RPMI8226 (cell line): ENCODE data around the gene HRG.

ENCODE experiments used
- DNase-seq: peaks from one replicate; pipeline ENCODE4 v3.0.0-alpha.2; 2015

Gene HRG

GRCh38 chr3:186639778-186640472 lies 25.9 kb upstream of the HRG start, which contains the start of gene FETUB:
TSS of gene FETUB (plus strand) at chr3:186640399. CDS start at chr3:186640461, 62 bp downstream.
- DNase-seq = no peak

GRCh38 chr3:186640473-186640818 lies 25.4 kb upstream of the HRG start:
- DNase-seq = no peak

- DNase-seq = no peak
These were observed 24.9 kb upstream of the HRG start for GRCh38 chr3:186640929-186641328.

GRCh38 chr3:186642014-186642413 lies 23.8 kb upstream of the HRG start:
- no peak for DNase-seq

- no peak for DNase-seq
These were observed 22.3 kb upstream of the HRG start for GRCh38 chr3:186643493-186643892.

GRCh38 chr3:186644683-186645082 lies 21.1 kb upstream of the HRG start:
- no peak for DNase-seq

GRCh38 chr3:186646106-186646505 lies 19.7 kb upstream of the HRG start:
- DNase-seq = no peak

- DNase-seq = no peak
These were observed 19.0 kb upstream of the HRG start for GRCh38 chr3:186646841-186647240.

- DNase-seq = no peak
These were observed 17.0 kb upstream of the HRG start for GRCh38 chr3:186648851-186649250.

GRCh38 chr3:186651678-186652215 lies 14.1 kb upstream of the HRG start:
- no peak for DNase-seq

GRCh38 chr3:186653080-186653707 lies 12.6 kb upstream of the HRG start:
- no peak for DNase-seq

- DNase-seq = no peak
These were observed 11.8 kb upstream of the HRG start for GRCh38 chr3:186653984-186654383.

- no peak for DNase-seq
These were observed 2.3 kb upstream of the HRG start for GRCh38 chr3:186663361-186664118.

- DNase-seq = no peak
These were observed 1.7 kb upstream of the HRG start for GRCh38 chr3:186664119-186664495.

GRCh38 chr3:186664506-186664905 lies 1.3 kb upstream of the HRG start:
- no peak for DNase-seq

GRCh38 chr3:186668426-186668825 lies 2.6 kb downstream of the HRG start:
- no peak for DNase-seq

GRCh38 chr3:186669378-186670084 lies 3.7 kb downstream of the HRG start:
- DNase-seq = peak; percentile 12

- no peak for DNase-seq
These were observed 4.3 kb downstream of the HRG start for GRCh38 chr3:186670155-186670554.

- no peak for DNase-seq
These were observed 5.2 kb downstream of the HRG start for GRCh38 chr3:186671051-186671450.

- DNase-seq = no peak
These were observed 12.8 kb downstream of the HRG start for GRCh38 chr3:186678604-186679003.

GRCh38 chr3:186679151-186679550 lies 13.3 kb downstream of the HRG start:
- DNase-seq = no peak

GRCh38 chr3:186680869-186681268 lies 15.1 kb downstream of the HRG start:
- DNase-seq = no peak

- DNase-seq = no peak
These were observed 17.0 kb downstream of the HRG start for GRCh38 chr3:186682812-186683211.
